GM19395 (cell line): ENCODE results near the gene SH3D19.

Experiments used
- ATAC-seq: cut with Tn5 transposase; IDR thresholded peaks from one replicate; pipeline ENCODE4 v1.9.1; 2021; ENCODE audit warnings: mild to moderate bottlenecking, moderate library complexity; ENCODE audit not compliant: unreplicated experiment

The SH3D19 gene

DNA sequence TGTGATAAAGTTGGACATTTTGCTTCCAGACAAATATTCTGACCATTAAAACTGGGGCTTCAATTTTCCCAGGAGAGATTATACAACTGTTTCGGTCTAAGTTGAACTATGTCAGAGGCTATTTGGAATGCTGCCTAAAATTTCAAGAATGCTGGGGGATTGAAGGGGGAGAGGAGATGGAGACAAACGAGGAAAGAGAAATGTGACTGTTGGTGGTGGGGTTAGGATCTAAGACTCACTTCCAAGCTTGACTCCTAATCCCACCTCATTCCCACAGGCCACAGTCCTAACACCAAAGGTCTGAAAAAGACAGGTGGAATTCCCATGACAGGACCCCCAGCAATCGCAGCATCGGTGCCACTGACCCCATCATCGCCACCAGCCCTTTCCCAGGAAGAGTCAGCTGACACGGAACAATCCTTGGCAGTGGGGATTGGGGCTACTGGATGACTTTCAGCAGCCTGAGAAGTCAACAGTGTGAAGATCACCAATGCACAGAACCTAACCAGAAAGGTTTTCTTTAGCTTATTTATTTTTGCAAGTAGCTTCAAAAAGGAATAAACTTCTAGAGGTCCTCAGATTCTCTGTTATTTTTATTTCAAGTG is 122.5 kb downstream of the SH3D19 start:
- no peak for ATAC-seq

DNA sequence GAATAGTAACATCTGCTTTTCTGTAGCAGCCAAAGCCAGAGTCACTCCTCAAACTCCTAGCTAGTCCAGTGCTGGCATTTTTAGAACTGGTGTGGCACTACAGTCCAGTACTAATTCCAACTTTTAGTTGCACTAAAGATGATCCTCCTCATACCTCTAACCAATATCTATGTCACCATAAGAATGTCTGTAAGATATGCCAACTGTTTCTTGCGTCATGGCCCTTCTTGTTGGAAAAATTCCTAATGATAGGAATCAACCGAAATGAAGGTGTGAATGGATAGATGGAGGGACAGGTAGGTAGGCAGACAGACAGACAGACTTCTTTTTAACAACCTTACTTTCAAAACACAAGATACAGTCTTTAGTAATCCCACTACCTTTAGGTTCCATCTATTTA is 123.0 kb downstream of the SH3D19 start:
- no peak for ATAC-seq

DNA sequence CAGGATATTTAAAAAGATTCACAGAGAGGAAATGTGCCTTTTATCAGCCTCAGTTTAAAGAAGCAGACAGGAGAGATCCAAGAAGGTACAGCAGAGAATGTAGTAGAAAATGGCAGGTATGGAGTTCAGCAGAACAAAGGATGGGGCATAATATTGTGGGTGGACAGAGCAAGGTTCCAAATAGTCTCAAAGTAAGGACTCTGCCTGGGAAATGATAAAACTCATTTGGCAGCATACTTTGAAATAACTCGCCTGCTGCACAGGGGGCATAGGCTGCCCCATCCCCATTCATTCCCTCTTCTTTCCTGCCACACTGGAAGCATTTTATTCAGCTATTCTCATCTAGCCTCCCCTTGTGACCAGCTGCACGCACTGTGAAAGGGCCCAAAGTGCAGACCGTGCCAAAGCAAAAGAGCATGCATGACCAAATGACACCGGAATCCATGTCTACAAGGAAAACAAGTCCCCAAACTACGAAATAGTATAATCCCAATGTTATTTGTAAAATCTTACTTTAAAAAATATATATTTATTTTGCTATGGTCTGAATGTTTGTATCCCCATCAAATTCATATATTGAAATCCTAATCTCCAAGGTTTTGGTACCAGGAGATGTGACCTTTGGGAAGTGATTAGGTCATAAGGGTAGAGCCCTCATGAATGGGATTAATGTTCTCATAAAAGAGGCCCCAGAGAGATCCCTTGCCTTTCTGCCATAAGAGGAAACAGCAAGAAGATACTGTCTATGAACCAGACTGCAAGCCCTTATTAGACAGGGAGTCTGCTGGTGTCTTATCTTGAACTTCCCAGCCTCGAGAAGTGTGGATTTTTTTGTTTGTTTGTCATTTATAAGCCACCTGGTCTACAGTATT is 125.8 kb downstream of the SH3D19 start:
- no peak for ATAC-seq

DNA sequence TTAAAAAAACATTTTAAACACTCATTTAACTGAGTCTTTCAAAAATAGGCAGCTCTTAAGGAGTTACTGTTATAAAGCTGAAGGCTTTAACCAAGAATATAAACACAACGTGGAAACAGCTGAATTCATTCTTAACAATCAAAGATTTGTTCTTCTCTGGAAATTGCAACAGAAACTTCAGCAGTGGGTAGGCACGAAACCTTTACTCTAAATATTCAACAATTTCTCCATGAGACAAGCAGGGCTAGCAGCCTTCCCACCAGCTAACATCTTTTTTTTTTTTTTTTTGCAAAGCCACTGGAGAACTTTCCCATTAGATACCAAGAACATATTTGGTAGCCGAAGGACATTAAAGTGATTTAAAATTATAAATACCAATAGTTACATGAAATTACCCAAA is 126.7 kb downstream of the SH3D19 start:
- ATAC-seq: no peak

DNA sequence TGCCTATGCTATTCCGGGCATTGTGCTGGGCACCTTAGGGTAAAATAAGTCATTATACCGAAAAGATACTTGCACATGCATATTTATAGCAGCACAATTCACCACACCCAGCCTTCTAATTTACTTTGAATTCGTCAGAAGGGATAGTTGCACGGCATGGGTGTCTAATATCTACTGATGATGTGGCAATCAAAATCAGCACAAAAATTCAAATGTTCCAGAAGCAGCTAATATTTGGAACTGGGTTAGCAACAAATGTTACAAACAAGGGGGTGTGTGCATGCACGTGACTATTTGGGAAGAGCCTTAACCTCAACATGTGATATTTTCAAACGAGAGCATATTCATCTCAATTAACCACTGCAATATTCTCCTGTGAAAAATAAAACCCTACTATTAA is 128.2 kb downstream of the SH3D19 start:
- ATAC-seq: no peak

DNA sequence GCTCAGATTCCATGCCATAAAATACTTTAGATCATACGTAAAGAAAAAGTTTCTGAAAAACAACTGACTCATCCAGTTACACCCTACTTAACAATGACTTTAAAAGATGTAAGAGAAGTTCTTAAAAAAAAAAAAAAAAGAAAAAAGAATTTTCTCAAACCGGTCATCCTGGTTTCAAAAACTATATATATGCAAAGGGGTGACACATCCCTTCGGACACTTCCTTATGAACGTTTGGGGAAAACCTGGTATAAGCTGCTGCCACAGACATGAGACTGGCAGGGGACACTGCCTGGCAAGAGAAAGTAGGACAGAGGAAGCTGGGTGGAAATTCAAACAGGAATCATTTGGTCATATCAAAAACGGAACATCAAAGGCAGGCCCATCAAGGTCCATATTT is 129.6 kb downstream of the SH3D19 start:
- no peak for ATAC-seq

GRCh38 chr4:151193414-151193813 is 132.0 kb downstream of the SH3D19 start:
- no peak for ATAC-seq

- ATAC-seq: no peak
Observed at GRCh38 chr4:151192556-151193235, 132.7 kb downstream of the SH3D19 start.

GRCh38 chr4:151184523-151185458 is 140.6 kb downstream of the SH3D19 start:
- ATAC-seq: no peak

DNA sequence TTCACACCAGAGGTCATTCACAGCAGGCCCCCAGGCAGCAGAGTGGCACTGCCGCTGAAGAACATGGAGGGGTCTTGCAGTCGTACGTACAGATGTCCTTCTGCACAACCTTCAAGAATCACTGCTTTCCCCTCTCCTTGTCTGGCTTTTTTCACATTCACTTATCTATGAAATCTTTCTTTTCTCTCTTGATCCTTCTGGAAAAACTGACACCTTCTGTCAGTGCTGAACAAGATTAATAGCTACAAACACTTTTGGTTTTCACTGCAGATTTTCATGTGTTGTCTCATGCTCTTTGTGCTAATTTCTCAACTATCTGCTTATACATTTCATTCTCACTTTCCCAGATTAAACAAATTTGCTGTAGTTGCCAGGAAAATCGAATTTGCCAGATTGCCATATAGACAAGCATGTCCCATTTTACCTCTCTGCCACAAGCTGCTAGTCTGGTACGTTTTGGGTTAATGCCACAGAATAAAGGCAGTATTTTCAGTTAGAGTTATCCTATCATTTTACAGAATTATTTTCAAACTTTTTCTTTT is 142.9 kb downstream of the SH3D19 start:
- ATAC-seq: no peak

GRCh38 chr4:151176685-151177084 is 148.7 kb downstream of the SH3D19 start:
- no peak for ATAC-seq

DNA sequence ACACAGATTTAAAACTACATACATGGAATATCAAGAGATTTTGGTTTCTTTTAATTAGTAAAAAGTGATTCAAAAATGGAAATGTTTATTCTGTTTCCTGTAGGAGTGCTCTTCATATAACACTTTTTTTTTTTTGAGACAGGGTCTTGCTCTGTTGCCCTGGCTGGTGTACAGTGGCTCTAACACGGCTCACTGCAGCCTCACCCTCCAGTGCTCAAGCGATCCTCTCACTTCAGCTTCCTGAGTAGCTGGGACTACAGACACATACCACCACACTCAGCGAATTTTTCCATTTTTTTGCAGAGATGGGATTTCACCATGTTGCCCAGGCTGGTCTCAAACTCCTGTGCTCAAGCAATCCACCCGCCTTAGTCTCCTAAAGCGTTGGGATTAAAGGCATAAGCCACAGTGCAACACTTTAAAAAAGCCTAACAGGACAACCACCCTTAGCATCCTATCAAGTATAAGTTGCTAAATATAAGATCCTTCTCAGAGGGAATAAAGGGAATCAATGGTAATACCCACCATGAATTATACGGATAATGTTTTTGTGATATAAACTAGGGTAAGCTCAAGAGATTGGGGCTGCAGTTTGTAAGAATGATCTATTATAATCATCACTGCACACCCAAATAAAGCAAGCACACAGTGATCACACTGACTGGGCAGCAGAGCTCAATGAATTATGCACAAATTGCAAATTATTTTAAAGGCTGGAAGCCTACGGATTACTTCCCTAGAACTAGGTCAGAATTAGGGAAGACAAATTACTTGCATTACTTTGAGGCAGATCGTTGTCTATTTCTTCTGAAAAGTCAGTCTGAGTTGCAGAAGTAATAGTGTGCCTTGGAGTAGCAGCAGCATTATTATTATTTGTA is 149.4 kb downstream of the SH3D19 start:
- ATAC-seq: no peak

DNA sequence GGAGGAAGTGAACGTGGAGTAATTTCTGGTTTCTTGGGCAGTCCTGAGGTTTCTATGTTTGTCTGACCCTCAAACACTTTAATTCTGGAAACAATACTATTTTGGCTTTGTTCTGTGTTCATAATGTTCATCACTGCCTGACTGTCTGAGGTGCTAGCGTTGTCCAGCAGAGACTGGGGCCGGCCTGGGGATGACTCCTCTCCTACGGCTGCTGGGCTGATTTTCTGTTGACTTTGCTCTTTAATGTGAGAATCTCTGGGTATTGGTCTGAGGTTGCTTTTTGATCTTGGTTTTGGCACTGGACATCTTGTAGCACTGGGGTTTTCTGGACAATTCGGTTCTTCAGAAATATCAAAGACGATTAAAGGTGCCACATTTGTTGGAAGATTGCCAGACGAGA is 150.2 kb downstream of the SH3D19 start:
- no peak for ATAC-seq

- ATAC-seq: no peak
Observed at GRCh38 chr4:151174784-151175183, 150.6 kb downstream of the SH3D19 start.

- no peak for ATAC-seq
Observed at GRCh38 chr4:151173871-151174270, 151.5 kb downstream of the SH3D19 start.

DNA sequence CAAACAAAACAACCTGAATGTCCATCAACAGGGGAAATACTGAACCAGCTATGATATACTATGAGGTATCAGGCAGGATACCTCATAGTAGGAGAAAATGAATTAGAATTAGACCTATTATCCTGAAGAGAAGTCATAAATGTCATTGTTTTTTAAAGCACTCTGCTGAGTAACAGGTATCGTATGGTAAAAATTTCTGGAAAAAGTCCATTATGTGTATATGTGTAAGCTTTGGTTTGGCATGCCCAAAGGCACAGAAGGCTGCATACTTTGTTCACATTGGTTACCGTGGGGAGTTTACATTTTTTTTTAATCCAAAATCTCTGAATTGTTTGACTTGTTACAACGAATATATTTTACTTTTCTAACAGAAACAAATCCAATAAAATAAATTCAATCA is 155.5 kb downstream of the SH3D19 start:
- ATAC-seq: no peak

GRCh38 chr4:151169223-151169622 is 156.2 kb downstream of the SH3D19 start:
- no peak for ATAC-seq

- ATAC-seq: no peak
Observed at GRCh38 chr4:151167561-151167960, 157.8 kb downstream of the SH3D19 start.

DNA sequence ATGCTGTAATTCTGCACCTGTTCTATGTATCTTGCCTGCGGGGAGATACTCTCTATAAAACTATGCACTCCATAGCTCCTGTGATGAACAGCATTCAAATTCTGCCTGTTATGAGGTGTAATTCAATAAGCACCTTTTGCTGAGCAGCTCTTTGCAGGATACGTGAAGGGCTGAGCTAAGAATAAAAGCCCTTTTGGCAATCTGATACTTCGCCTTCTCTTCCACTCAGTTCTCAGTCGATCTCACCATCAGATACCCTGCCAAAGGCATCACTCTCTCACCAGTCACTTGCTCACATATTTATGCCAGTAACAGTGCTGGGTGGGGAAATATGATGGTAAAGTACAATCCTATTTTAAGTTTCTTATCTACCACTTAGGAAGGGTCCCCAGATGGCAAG is 158.8 kb downstream of the SH3D19 start:
- no peak for ATAC-seq
